OCI-LY1 (cell line): Measurements from ENCODE around the gene CTIF.

Source experiments
- H2AFZ ChIP-seq: fragments of 200-600 bp; sonication (generic), shearing (Covaris generic); 2 replicates; pipeline ENCODE4 v1.6.0; 2014; ENCODE audit warnings: antibody characterized with exemption, mild to moderate bottlenecking, low read length
- H3F3A ChIP-seq: fragments of 200-600 bp; sonication (generic), shearing (Covaris generic); 2 replicates; pipeline ENCODE4 v1.6.0; 2014; ENCODE audit warnings: mild to moderate bottlenecking, antibody characterized with exemption, low read length, moderate library complexity; ENCODE audit not compliant: insufficient read depth
- H3K27ac ChIP-seq: fragments of 200-600 bp; sonication (generic); 2 replicates; pipeline ENCODE4 v1.5.1; 2014; ENCODE audit warnings: low read length, mixed run types, mild to moderate bottlenecking, low read depth; ENCODE audit not compliant: poor library complexity, severe bottlenecking
- H3K27me3 ChIP-seq: fragments of 200-600 bp; sonication (generic); 2 replicates; pipeline ENCODE4 v1.6.0; 2014; ENCODE audit warnings: antibody characterized with exemption, mild to moderate bottlenecking, low read length, moderate library complexity; ENCODE audit not compliant: insufficient read depth
- H3K36me3 ChIP-seq: fragments of 200-600 bp; sonication (generic); 2 replicates; pipeline ENCODE4 v1.6.1; 2014; ENCODE audit warnings: mild to moderate bottlenecking, antibody characterized with exemption, low read length, moderate library complexity, mixed read lengths; ENCODE audit not compliant: insufficient read depth
- H3K4me1 ChIP-seq: fragments of 200-600 bp; sonication (generic); 2 replicates; pipeline ENCODE4 v1.5.1; 2014; ENCODE audit warnings: mild to moderate bottlenecking, low read length, moderate library complexity; ENCODE audit not compliant: insufficient read depth, severe bottlenecking
- H3K4me2 ChIP-seq: fragments of 200-600 bp; sonication (generic), shearing (Covaris generic); 2 replicates; pipeline ENCODE4 v1.6.1; 2014; ENCODE audit warnings: low read length
- H3K4me3 ChIP-seq: fragments of 200-600 bp; sonication (generic); 2 replicates; pipeline ENCODE4 v1.5.1; 2014; ENCODE audit warnings: low read length, low read depth, mild to moderate bottlenecking, mixed read lengths; ENCODE audit not compliant: poor library complexity, severe bottlenecking
- H3K79me2 ChIP-seq: fragments of 200-600 bp; shearing (Covaris generic); 2 replicates; pipeline ENCODE4 v1.6.1; 2016; ENCODE audit warnings: mixed run types, low read length, mixed read lengths; ENCODE audit not compliant: insufficient read depth
- H3K9ac ChIP-seq: fragments of 200-600 bp; sonication (generic), shearing (Covaris generic); 2 replicates; pipeline ENCODE4 v1.6.1; 2014; ENCODE audit warnings: mild to moderate bottlenecking, low read length, mixed read lengths
- H3K9me2 ChIP-seq: fragments of 200-600 bp; sonication (generic), shearing (Covaris generic); 2 replicates; pipeline ENCODE4 v1.6.1; 2014; ENCODE audit warnings: low read depth, mild to moderate bottlenecking, low read length, mixed read lengths
- H3K9me3 ChIP-seq: fragments of 200-600 bp; shearing (Covaris generic); 2 replicates; pipeline ENCODE4 v1.6.1; 2014; ENCODE audit warnings: low read length, mixed read lengths
- H4K20me1 ChIP-seq: fragments of 200-600 bp; sonication (generic), shearing (Covaris generic); 2 replicates; pipeline ENCODE4 v1.6.0; 2016; ENCODE audit warnings: mild to moderate bottlenecking, low read length; ENCODE audit not compliant: insufficient read depth
- EZH2 ChIP-seq: fragments of 200-600 bp; sonication (generic), shearing (Covaris generic); IDR thresholded peaks from 2 replicates; pipeline ENCODE4 v1.8.0; 2017; ENCODE audit warnings: borderline replicate concordance, mixed run types, mild to moderate bottlenecking, antibody characterized with exemption, low read length, moderate library complexity, mixed read lengths
- TF ChIP-seq, protein P1 (sequence below): fragments of 200-600 bp; sonication (generic), shearing (Covaris generic); IDR thresholded peaks from 2 replicates; pipeline ENCODE4 v1.5.1; 2017; ENCODE audit warnings: mild to moderate bottlenecking, antibody characterized with exemption, low read length, moderate library complexity, mixed read lengths

CTIF gene

DNA sequence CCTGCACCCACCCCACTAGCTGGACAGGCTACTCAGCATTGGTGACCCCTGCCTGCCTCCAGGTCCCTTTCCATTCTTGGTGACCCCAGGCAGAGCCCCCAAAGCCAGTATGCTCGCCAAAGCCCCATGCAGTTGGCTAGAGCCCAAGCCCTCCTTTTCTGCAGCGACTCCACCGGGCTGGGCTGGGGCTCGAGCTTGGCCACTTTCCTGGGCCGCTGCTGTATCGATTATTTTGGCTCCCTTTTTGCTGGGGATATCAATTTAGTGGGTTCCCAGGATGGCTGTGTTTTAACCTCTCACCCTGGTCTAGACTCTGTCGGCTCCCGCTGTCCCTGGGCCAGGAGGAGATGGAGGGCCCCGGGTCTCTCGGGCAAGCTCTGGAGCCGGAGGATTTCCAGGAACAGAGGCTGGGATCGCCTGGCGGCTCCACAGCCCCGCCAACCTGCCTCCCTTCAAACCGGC, 335.9 kb downstream of the CTIF start:
- Histone ChIP-seq H2AFZ (no peak overlapping the region), H3F3A (no peaks in the 10 kb centered on the region), H3K4me2 (no peak overlapping the region), H3K27ac (no peak overlapping the region), H4K20me1 (no peaks in the 10 kb centered on the region), H3K4me1 (no peaks in the 10 kb centered on the region), H3K9me3 (no peaks in the 10 kb centered on the region), H3K4me3 (no peak overlapping the region), H3K9me2 (no peaks in the 10 kb centered on the region), H3K79me2 (no peaks in the 10 kb centered on the region), H3K36me3 (no peaks in the 10 kb centered on the region), H3K9ac (no peak overlapping the region), H3K27me3 (0 out of 2 replicates have a peak, but pooled peaks cover 13% of the 10 kb centered on the region)
- TF ChIP-seq EZH2: no peak
- TF ChIP-seq, protein P1, sequence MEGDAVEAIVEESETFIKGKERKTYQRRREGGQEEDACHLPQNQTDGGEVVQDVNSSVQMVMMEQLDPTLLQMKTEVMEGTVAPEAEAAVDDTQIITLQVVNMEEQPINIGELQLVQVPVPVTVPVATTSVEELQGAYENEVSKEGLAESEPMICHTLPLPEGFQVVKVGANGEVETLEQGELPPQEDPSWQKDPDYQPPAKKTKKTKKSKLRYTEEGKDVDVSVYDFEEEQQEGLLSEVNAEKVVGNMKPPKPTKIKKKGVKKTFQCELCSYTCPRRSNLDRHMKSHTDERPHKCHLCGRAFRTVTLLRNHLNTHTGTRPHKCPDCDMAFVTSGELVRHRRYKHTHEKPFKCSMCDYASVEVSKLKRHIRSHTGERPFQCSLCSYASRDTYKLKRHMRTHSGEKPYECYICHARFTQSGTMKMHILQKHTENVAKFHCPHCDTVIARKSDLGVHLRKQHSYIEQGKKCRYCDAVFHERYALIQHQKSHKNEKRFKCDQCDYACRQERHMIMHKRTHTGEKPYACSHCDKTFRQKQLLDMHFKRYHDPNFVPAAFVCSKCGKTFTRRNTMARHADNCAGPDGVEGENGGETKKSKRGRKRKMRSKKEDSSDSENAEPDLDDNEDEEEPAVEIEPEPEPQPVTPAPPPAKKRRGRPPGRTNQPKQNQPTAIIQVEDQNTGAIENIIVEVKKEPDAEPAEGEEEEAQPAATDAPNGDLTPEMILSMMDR: no peak

DNA sequence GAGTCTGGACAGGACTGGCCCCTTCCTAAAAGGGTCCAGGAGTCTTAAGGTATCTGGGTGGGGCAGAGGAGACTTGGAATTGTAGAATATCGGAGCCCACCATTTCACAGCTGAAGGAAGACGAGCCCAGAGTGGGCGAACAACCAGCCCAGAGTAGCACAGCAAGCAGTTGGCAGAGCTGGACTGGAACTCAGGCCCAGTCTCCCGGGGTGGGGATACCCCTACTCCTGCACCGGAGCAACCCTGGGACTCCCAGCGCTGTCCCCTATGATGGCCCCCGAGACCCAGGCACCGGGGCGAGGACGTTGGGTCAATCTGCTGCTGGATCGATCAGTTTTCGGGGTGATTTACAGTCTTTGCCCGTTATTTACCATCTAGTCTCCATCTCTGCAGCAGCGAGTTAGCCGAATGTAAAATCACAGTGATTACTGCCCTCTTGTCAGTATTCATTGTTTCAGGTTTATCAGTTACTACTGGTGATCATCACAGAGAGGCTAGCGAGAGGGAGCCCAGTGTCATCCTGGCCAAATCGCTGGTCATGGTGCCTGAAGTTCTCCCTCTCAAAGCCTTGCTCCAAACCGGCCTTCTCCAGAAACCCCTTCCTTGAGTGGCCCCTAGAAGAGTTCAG, 336.6 kb downstream of the CTIF start:
- no peak overlapping the region for H2AFZ ChIP-seq
- no peak overlapping the region for H3K4me3 ChIP-seq
- no peaks in the 10 kb centered on the region for H3F3A ChIP-seq
- no peak overlapping the region for H3K4me2 ChIP-seq
- H3K9me3 ChIP-seq: no peaks in the 10 kb centered on the region
- TF ChIP-seq, protein P1: no peak
- TF ChIP-seq EZH2: no peak
- no peaks in the 10 kb centered on the region for H3K9me2 ChIP-seq
- no peak overlapping the region for H3K27ac ChIP-seq
- no peaks in the 10 kb centered on the region for H3K36me3 ChIP-seq
- no peaks in the 10 kb centered on the region for H3K4me1 ChIP-seq
- H3K9ac ChIP-seq: no peak overlapping the region
- H3K79me2 ChIP-seq: no peaks in the 10 kb centered on the region
- no peaks in the 10 kb centered on the region for H4K20me1 ChIP-seq
- peaks cover 13% of the 10 kb centered on the region; the same call in 1 of the 2 replicates for H3K27me3 ChIP-seq

DNA sequence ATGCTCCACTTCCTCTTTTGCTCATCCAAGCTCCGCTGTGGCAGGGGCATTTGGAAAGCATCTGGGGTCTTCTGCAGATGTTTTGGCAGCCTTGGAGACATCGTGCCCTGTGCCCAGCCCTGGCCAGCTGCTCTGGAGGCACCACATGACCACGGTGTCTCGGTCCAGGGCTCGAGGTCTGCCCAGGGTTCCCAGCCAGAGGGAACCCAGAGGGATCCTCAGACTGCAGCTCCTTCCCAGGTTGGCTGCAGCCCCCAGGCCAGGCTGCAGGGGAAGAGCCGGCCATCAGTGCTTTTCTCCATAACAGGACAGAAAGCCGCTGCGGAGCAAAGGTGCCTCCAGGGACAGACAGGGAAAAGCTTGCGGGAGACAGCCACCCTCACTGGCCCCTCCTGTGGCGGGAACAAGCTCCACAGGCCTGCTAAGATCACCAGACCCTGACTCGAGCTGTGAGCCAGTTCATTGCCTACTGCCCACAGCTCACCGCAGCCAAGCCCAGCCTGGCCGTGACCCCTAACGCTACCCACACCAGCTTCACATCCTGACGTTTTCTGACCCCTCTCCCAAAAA, 337.2 kb downstream of the CTIF start:
- Histone ChIP-seq H3K4me2 (no peak overlapping the region), H3K27ac (no peak overlapping the region), H3K9me3 (no peaks in the 10 kb centered on the region), H2AFZ (no peak overlapping the region), H4K20me1 (no peaks in the 10 kb centered on the region), H3K27me3 (peaks cover 16% of the 10 kb centered on the region; the same call in 1 of the 2 replicates), H3F3A (no peaks in the 10 kb centered on the region), H3K36me3 (no peaks in the 10 kb centered on the region), H3K4me3 (no peak overlapping the region), H3K9ac (no peak overlapping the region), H3K9me2 (no peaks in the 10 kb centered on the region), H3K79me2 (no peaks in the 10 kb centered on the region), H3K4me1 (no peaks in the 10 kb centered on the region)
- no peak for TF ChIP-seq EZH2
- TF ChIP-seq, protein P1: no peak
